HG03442 (cell line): ENCODE data around the gene OOSP1.
"Not testable (repeated sequence)": the region's sequence is repeated elsewhere in the genome, so short reads cannot be mapped to it uniquely, and the experiment has no call there.

Experiments
- ATAC-seq: cut with Tn5 transposase; IDR thresholded peaks from one replicate; pipeline ENCODE4 v1.9.1; 2021; ENCODE audit warnings: mild to moderate bottlenecking, moderate library complexity; ENCODE audit not compliant: unreplicated experiment

Gene OOSP1

GRCh38 chr11:59960502-59961381, 22.5 kb downstream of the OOSP1 start:
- no peak for ATAC-seq

- ATAC-seq: no peak
Measured at GRCh38 chr11:59962107-59962482, 23.9 kb downstream of the OOSP1 start.

GRCh38 chr11:59963733-59964132, 25.5 kb downstream of the OOSP1 start, which contains the start of gene OOSP4A:
Gene OOSP4A, plus strand, starts transcription at chr11:59964033. Its CDS starts 0 bp downstream, at chr11:59964033.
- no peak for ATAC-seq

- no peak for ATAC-seq
Measured at GRCh38 chr11:59965424-59965823, 27.2 kb downstream of the OOSP1 start.

- ATAC-seq: no peak
Measured at GRCh38 chr11:59966201-59966600, 28.0 kb downstream of the OOSP1 start.

- no peak for ATAC-seq
Measured at GRCh38 chr11:59967677-59968394, 29.6 kb downstream of the OOSP1 start.

GRCh38 chr11:59968395-59968783, 30.2 kb downstream of the OOSP1 start:
- ATAC-seq: no peak

- ATAC-seq: no peak
Measured at GRCh38 chr11:59973097-59973496, 34.9 kb downstream of the OOSP1 start.

GRCh38 chr11:59981106-59981770, 43.0 kb downstream of the OOSP1 start:
- no peak for ATAC-seq

GRCh38 chr11:59982037-59982436, 43.8 kb downstream of the OOSP1 start:
- ATAC-seq: not testable (repeated sequence)

- ATAC-seq: no peak
Measured at GRCh38 chr11:59983212-59983611, 45.0 kb downstream of the OOSP1 start.

- ATAC-seq: no peak
Measured at GRCh38 chr11:59984368-59984767, 46.1 kb downstream of the OOSP1 start.

- ATAC-seq: no peak
Measured at GRCh38 chr11:59990421-59990820, 52.2 kb downstream of the OOSP1 start.

- ATAC-seq: no peak
Measured at GRCh38 chr11:59992425-59992824, 54.2 kb downstream of the OOSP1 start.

GRCh38 chr11:59997800-59998199, 59.6 kb downstream of the OOSP1 start:
- no peak for ATAC-seq

GRCh38 chr11:59999691-60000090, 61.5 kb downstream of the OOSP1 start:
- ATAC-seq: no peak

- no peak for ATAC-seq
Measured at GRCh38 chr11:60003729-60004128, 65.5 kb downstream of the OOSP1 start.

GRCh38 chr11:60005360-60005759, 67.1 kb downstream of the OOSP1 start:
- no peak for ATAC-seq
